HepG2 (cell line): ENCODE measurements around the gene PRDX2. TPM values are rescaled to one million over a fixed set of nuclear protein-coding genes. Genes with fewer than 3 reads are reported as not detected.
A peak's percentile ranks its signal among the peaks of the same experiment; 100 is the strongest.

Experiments used
- BCL6 ChIP-seq: IDR thresholded peaks from 2 replicates; pipeline ENCODE4 v1.6.1; 2016; ENCODE audit warnings: missing genetic modification reagents, missing compliant biosample characterization
- CSRNP2 ChIP-seq: sonication (generic); formaldehyde crosslinking; conservative IDR thresholded peaks from 2 replicates; pipeline ENCODE4 v1.8.0; 2022; ENCODE audit warnings: low read depth, missing genetic modification reagents
- JDP2 ChIP-seq: sonication (generic); formaldehyde crosslinking; IDR thresholded peaks from 2 replicates; pipeline ENCODE4 v1.8.1; 2022; ENCODE audit warnings: missing genetic modification reagents, borderline replicate concordance
- MAFF ChIP-seq: IDR thresholded peaks from 2 replicates; pipeline ENCODE4 v1.6.1; 2011; ENCODE audit warnings: low read depth, low read length, improper control_type of control experiment
- MTF2 ChIP-seq: sonication (generic); formaldehyde crosslinking; IDR thresholded peaks from 2 replicates; pipeline ENCODE4 v1.5.0; 2020; ENCODE audit warnings: missing genetic modification reagents, borderline replicate concordance
- MYC ChIP-seq: sonication (generic); formaldehyde crosslinking; IDR thresholded peaks from 2 replicates; pipeline ENCODE4 v1.9.0; 2021; ENCODE audit warnings: missing genetic modification reagents, borderline replicate concordance
- NAIF1 ChIP-seq: sonication (generic); formaldehyde crosslinking; IDR thresholded peaks from 2 replicates; pipeline ENCODE4 v1.5.0; 2020; ENCODE audit warnings: mild to moderate bottlenecking, missing genetic modification reagents, borderline replicate concordance
- NR2F2 ChIP-seq: IDR thresholded peaks from 2 replicates; pipeline ENCODE4 v1.6.1; 2012; ENCODE audit warnings: low read depth, inconsistent platforms, borderline replicate concordance
- NR2F6 ChIP-seq, 2 experiments: IDR thresholded peaks; 2 replicates each; pipeline ENCODE4 v1.6.1; 2016; ENCODE audit warnings: antibody characterized with exemption in 1 of 2, mild to moderate bottlenecking in 1 of 2
- POGK ChIP-seq: sonication (generic); formaldehyde crosslinking; conservative IDR thresholded peaks from 2 replicates; pipeline ENCODE4 v1.8.0; 2022; ENCODE audit warnings: mild to moderate bottlenecking, moderate library complexity, missing genetic modification reagents
- RAD21 ChIP-seq: fragments of 450-650 bp; formaldehyde crosslinking; IDR thresholded peaks from 2 replicates; pipeline ENCODE4 v1.5.0; 2020; ENCODE audit warnings: mild to moderate bottlenecking
- RFX3 ChIP-seq: IDR thresholded peaks from 2 replicates; pipeline ENCODE4 v1.6.1; 2016; ENCODE audit warnings: missing biosample characterization, missing genetic modification reagents
- RFX5 ChIP-seq: IDR thresholded peaks from 2 replicates; pipeline ENCODE4 v1.6.1; 2011; ENCODE audit warnings: low read depth, low read length, improper control_type of control experiment
- RFXANK ChIP-seq: IDR thresholded peaks from 2 replicates; pipeline ENCODE4 v1.6.1; 2016
- SP4 ChIP-seq: sonication (generic); formaldehyde crosslinking; IDR thresholded peaks from 2 replicates; pipeline ENCODE4 v1.8.1; 2023; ENCODE audit warnings: mild to moderate bottlenecking, missing genetic modification reagents
- TRAFD1 ChIP-seq: sonication (generic); formaldehyde crosslinking; IDR thresholded peaks from 2 replicates; pipeline ENCODE4 v1.5.1; 2020; ENCODE audit warnings: missing genetic modification reagents, mild to moderate bottlenecking, borderline replicate concordance
- ZBTB7A ChIP-seq: sonication (generic); formaldehyde crosslinking; IDR thresholded peaks from 2 replicates; pipeline ENCODE4 v1.8.0; 2022; ENCODE audit warnings: mild to moderate bottlenecking, missing genetic modification reagents
- ZBTB7B ChIP-seq: sonication (generic); formaldehyde crosslinking; IDR thresholded peaks from 2 replicates; pipeline ENCODE4 v1.4.0; 2020; ENCODE audit warnings: missing genetic modification reagents
- ZC3H4 ChIP-seq: sonication (generic); formaldehyde crosslinking; IDR thresholded peaks from 2 replicates; pipeline ENCODE4 v1.4.0; 2020; ENCODE audit warnings: missing genetic modification reagents, borderline replicate concordance
- ZNF101 ChIP-seq: sonication (generic); formaldehyde crosslinking; IDR thresholded peaks from 2 replicates; pipeline ENCODE4 v1.4.0; 2020; ENCODE audit warnings: mild to moderate bottlenecking, low read depth, missing genetic modification reagents, borderline replicate concordance
- ZNF121 ChIP-seq: sonication (generic); formaldehyde crosslinking; IDR thresholded peaks from 2 replicates; pipeline ENCODE4 v1.5.0; 2020; ENCODE audit warnings: mild to moderate bottlenecking, missing genetic modification reagents
- ZNF329 ChIP-seq: sonication (generic); formaldehyde crosslinking; IDR thresholded peaks from 2 replicates; pipeline ENCODE4 v1.9.0; 2021; ENCODE audit warnings: low read depth, mild to moderate bottlenecking, missing genetic modification reagents
- ZNF543 ChIP-seq: sonication (generic); formaldehyde crosslinking; IDR thresholded peaks from 2 replicates; pipeline ENCODE4 v1.4.0; 2020; ENCODE audit warnings: mild to moderate bottlenecking, missing genetic modification reagents
- ZNF709 ChIP-seq: sonication (generic); formaldehyde crosslinking; IDR thresholded peaks from 2 replicates; pipeline ENCODE4 v1.5.0; 2020; ENCODE audit warnings: mild to moderate bottlenecking, missing genetic modification reagents
- ZNF772 ChIP-seq: sonication (generic); formaldehyde crosslinking; IDR thresholded peaks from 2 replicates; pipeline ENCODE4 v1.5.0; 2020; ENCODE audit warnings: mild to moderate bottlenecking, missing genetic modification reagents
- polyA plus RNA-seq, 8 experiments: library from polyadenylated mRNA; depleted of rRNA in 3 of 8; stranded (reverse) in 7 of 8; unstranded in 1 of 8; fragments of >200 nt; fragmentation: Illumina TruSeq in 4 of 8; extraction: Trizol in 4 of 8; gene quantifications; 2 replicates each; pipeline versions ENCODE4 v1.2.1 to v1.2.3, GENCODE V29; 2011 to 2016; ENCODE audit warnings: low read depth in 4 of 8, missing spikeins in 1 of 8, mixed read lengths in 1 of 8; ENCODE audit not compliant: insufficient read depth in 1 of 8
- total RNA-seq, 5 experiments: library from RNA; depleted of rRNA; stranded (reverse); fragments of >200 nt; fragmentation: Illumina TruSeq; extraction: Trizol; gene quantifications; 2 replicates each; pipeline ENCODE4 v1.2.3, GENCODE V29; 2016; ENCODE audit warnings: low read depth in 1 of 5
- TF ChIP-seq, protein P1 (sequence below): sonication (generic); formaldehyde crosslinking; IDR thresholded peaks from 2 replicates; pipeline ENCODE4 v1.4.0; 2020; ENCODE audit warnings: low read depth, mild to moderate bottlenecking, missing genetic modification reagents

PRDX2 gene
- total and polyA plus RNA-seq, 2 of the 13 experiments (the other 11 are each of a cell fraction or from before 2014, with no cell fraction given) = 218 to 381 TPM

DNA sequence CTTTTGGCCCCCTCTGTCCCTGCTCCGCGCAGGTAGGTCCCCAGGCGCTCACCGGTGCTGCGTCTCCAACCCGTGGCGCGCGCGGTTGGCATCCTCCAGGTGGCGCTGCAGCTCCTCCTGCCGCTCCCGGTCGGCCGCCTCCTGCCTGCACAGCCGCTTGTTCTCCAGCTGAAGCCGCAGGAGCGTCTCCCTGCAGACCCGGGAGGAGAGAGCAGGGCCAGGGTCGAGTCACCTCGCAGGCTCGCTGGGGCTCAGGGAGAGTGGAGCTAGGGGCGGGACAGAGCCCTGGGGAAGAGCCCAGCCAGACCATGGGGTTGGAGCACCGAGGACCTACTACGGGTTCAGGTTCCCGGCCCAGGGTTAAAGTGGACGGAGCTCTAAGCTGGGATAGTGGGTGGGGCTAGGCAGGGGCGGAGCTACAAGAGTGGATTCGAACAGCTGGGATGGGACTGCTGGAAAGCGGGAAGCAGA lies 35.5 kb downstream of the PRDX2 start (continued):
- TF ChIP-seq CSRNP2 (no peak), ZNF101 (no peak), TRAFD1 (CRISPR knock-in tag) (no peak), ZNF709 (CRISPR knock-in tag) (no peak), ZC3H4 (CRISPR knock-in tag) (no peak), ZNF121 (CRISPR knock-in tag) (no peak), ZNF543 (no peak), MAFF (no peak), BCL6 (0 out of 2 replicates have a peak, but pooled peaks have one; percentile 25), POGK (CRISPR knock-in tag) (no peak), NR2F2 (no peak), ZNF772 (peak; percentile 78; the same call in 1 of the 2 replicates), SP4 (peak; percentile 44; the same call in 1 of the 2 replicates), RFX3 (no peak), RFXANK (CRISPR knock-in tag) (no peak), ZBTB7B (CRISPR knock-in tag) (0 out of 2 replicates have a peak, but pooled peaks have one; percentile 26), JDP2 (CRISPR knock-in tag) (no peak), RFX5 (no peak), RAD21 (CRISPR knock-in tag) (peak; percentile 92), ZNF329 (CRISPR knock-in tag) (no peak), MTF2 (CRISPR knock-in tag) (no peak), NR2F6 (IDR thresholded peaks at IDR 0.05) (no peak), NR2F6 (CRISPR knock-in tag; IDR thresholded peaks at IDR 0.05) (peak; percentile 26; the same call in 1 of the 2 replicates), MYC (peak; percentile 64; the same call in 1 of the 2 replicates), ZBTB7A (CRISPR knock-in tag) (no peak), NAIF1 (CRISPR knock-in tag) (0 out of 2 replicates have a peak, but pooled peaks have one; percentile 23)
- TF ChIP-seq, protein P1, sequence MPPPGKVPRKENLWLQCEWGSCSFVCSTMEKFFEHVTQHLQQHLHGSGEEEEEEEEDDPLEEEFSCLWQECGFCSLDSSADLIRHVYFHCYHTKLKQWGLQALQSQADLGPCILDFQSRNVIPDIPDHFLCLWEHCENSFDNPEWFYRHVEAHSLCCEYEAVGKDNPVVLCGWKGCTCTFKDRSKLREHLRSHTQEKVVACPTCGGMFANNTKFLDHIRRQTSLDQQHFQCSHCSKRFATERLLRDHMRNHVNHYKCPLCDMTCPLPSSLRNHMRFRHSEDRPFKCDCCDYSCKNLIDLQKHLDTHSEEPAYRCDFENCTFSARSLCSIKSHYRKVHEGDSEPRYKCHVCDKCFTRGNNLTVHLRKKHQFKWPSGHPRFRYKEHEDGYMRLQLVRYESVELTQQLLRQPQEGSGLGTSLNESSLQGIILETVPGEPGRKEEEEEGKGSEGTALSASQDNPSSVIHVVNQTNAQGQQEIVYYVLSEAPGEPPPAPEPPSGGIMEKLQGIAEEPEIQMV (CRISPR knock-in tag) = no peak
